Stimulated activated CD4-positive, alpha-beta T cell treated with anti-CD3 and anti-CD28 coated beads, Interleukin-15, amount 100 ng/mL, for 24 hours (primary cell): ENCODE results near the gene UTP14A.
"Not testable (repeated sequence)": the region's sequence is repeated elsewhere in the genome, so short reads cannot be mapped to it uniquely, and the experiment has no call there.

Experiments used
- DNase-seq: peaks from one replicate; pipeline ENCODE4 v3.0.0-alpha.2; 2020

Gene UTP14A, protein sequence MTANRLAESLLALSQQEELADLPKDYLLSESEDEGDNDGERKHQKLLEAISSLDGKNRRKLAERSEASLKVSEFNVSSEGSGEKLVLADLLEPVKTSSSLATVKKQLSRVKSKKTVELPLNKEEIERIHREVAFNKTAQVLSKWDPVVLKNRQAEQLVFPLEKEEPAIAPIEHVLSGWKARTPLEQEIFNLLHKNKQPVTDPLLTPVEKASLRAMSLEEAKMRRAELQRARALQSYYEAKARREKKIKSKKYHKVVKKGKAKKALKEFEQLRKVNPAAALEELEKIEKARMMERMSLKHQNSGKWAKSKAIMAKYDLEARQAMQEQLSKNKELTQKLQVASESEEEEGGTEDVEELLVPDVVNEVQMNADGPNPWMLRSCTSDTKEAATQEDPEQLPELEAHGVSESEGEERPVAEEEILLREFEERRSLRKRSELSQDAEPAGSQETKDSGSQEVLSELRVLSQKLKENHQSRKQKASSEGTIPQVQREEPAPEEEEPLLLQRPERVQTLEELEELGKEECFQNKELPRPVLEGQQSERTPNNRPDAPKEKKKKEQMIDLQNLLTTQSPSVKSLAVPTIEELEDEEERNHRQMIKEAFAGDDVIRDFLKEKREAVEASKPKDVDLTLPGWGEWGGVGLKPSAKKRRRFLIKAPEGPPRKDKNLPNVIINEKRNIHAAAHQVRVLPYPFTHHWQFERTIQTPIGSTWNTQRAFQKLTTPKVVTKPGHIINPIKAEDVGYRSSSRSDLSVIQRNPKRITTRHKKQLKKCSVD

DNA sequence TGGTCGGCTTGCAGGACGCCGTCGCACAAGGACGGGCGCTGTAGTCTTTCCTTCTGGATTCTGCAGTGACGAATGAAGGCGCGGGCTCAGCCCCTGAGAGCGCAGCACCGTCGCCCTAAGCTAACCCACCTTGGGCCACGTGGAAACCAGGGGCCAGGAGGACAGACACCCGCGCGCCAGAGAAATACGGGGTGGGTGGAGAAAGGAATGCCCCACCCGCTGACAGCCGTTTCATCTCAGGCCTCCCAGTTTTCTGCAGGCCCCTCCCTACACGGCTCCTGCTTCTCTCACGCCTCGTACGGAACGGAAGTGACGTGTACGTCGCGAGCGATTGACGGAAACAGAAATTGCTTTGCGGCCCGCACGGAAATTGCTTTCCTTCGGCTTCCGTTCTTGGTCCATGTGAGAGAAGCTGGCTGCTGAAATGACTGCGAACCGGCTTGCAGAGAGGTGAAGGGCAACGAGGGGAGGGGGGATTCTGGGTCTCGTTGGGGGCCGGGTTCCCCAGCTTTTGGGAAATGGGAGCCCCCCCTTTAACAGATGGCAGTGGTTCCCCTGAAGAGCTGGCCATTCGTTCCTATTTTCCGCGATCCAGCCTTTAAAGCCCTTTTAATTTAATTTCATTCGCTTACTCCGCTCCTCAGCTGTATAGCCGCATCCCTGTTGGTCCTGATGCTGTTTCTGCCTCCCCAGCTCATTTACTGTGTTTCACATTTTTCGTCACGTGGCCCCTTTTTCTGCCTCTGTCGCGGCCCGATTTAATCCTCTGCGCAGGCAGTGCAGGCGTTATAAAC is at the start of gene UTP14A:
TSS of gene UTP14A (plus strand) at position 378 of the 794 bp plus-strand sequence. CDS start at position 425, 47 bp downstream.
- peak; percentile 91 for DNase-seq

DNA sequence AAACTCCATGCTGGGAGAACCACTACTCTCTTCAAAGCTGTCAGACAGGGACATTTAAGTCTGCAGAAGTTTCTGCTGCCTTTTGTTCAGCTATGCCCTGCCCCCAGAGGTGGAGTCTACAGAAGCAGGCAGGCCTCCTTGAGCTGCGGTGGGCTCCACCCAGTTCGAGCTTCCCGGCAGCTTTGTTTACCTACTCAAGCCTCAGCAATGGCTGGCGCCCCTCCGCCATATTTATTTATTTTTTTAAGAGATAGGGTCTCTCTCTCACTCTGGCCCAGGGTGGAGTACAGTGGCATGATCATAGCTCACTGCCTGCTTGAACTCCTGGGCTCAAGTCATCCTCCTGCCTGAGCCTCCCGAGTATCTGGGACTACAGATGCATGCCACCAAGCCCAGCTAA is 46.8 kb upstream of the UTP14A start:
- not testable (repeated sequence) for DNase-seq

- DNase-seq, result not testable (repeated sequence)
Observed at GRCh38 chrX:129866321-129866720, 39.6 kb upstream of the UTP14A start.

DNA sequence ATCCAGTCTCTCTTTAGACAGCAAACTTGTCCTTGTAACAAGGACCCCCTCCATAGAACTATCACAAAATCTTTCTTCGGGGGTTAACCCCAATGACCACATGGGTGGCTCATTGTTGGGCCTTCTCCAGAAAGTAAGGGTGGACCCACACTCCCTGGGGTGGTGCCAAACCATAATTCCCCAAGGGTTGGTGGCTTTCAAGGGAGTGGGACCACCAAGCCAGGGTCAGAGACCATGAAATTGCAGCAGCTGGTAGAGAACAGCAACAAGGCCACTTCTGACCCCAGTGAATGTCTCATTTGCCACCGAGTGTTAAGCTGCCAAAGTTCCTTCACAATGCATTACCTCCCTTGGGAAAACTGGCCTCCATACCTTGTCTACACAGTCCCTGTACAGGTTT is 33.4 kb upstream of the UTP14A start:
- DNase-seq, result no peak

GRCh38 chrX:129875669-129876068 is 30.3 kb upstream of the UTP14A start:
- no peak for DNase-seq

DNA sequence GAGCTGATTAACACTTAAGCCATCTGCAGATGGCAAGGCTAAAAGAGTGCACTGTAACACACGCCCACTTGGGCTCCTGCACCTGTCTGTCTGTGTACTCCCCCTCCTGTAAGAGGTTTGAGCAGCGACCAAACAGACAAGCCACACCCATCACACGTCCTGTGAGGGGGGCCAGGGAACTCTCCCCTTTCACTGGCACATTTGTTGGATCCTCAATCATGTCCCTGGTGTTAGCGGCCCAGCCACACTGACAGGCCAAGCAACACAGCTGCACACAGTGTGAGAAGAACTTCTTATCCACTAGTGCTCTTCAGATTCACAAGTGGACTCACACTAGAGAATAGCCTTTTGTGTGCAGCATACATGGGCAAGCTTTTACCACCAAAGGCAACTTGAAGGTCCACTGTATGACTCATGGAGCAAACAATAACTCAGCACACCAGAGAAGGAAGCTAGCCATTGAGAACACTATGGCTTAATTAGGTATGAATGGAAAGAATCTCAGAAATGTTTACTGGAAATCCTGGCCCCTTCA is 29.1 kb upstream of the UTP14A start:
- DNase-seq, result no peak

DNA sequence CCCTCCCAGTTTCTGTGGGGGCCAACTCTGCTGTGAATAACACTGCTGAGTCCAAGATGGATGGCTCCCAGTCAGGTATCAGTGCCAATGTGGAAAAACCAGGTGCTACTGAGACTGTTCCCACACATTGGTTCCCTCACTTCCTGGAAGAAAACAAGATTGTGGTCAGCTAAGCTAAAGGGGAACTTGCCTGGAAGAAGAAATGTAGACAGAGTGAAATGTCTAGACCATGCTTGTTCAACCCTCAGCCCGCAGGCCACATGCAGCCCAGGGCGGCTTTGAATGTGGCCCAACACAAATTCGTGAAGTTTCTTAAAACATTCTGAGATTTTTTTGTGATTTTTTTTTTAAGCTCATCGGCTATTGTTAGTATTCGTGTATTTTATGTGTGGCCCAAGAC is 28.6 kb upstream of the UTP14A start:
- DNase-seq, result no peak

DNA sequence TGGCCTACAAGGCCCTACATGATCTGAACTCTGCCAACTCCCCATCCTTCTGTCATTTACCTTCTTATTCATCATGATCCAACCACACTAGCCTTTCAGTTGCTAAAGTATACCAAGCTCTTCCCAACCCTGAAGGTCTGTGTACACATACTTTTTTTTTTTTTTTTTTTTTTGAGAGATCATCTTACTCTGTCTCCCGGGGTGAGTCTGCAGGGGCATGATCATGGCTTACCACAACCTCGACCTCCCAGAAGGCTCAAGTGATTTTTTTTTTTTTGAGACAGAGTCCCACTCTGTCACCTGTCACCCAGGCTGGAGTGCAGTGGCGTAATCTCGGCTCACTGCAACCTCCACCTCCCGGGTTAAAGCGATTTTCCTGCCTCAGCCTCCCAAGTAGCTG is 5.9 kb upstream of the UTP14A start:
- DNase-seq, result no peak

GRCh38 chrX:129908636-129909035 is 2.7 kb downstream of the UTP14A start:
- DNase-seq, result no peak

DNA sequence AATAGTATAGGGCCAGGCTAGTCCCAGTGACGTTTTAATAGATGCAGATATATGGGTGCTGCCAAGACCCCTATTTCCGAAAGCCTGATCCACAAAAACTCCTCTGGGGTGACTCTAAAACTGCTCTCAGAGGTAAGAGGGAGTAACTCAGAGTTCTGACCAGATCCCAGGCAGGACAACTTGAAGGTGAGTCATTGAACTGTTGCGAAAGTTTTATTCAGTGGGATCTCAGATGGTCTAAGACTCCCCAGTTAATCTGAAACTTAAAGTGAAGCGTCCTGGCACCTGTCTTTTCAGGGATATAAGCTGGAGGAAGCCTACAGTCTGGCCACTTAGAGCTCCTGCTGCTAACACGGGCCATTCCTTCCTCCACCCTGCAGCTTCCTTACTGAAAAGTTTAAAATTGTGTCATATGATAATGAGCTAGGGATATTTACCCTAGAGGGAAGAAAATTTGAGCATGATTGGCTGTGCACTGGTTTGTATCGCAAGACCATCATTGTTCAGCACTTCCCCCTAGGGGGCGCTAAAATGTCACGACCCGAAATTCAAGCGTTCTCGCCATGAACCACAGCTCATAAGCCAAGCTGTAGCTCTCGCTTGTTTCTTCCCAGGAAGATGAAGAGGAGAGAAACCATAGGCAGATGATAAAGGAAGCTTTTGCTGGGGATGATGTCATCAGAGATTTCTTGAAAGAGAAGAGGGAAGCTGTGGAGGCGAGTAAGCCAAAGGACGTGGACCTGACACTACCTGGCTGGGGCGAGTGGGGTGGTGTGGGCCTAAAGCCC is 19.5 kb downstream of the UTP14A start:
- peak; percentile 70 for DNase-seq

- no peak for DNase-seq
Observed at GRCh38 chrX:129930941-129931410, 25.0 kb downstream of the UTP14A start.

GRCh38 chrX:129931411-129932015 is 25.5 kb downstream of the UTP14A start:
- DNase-seq, result peak; percentile 73

DNA sequence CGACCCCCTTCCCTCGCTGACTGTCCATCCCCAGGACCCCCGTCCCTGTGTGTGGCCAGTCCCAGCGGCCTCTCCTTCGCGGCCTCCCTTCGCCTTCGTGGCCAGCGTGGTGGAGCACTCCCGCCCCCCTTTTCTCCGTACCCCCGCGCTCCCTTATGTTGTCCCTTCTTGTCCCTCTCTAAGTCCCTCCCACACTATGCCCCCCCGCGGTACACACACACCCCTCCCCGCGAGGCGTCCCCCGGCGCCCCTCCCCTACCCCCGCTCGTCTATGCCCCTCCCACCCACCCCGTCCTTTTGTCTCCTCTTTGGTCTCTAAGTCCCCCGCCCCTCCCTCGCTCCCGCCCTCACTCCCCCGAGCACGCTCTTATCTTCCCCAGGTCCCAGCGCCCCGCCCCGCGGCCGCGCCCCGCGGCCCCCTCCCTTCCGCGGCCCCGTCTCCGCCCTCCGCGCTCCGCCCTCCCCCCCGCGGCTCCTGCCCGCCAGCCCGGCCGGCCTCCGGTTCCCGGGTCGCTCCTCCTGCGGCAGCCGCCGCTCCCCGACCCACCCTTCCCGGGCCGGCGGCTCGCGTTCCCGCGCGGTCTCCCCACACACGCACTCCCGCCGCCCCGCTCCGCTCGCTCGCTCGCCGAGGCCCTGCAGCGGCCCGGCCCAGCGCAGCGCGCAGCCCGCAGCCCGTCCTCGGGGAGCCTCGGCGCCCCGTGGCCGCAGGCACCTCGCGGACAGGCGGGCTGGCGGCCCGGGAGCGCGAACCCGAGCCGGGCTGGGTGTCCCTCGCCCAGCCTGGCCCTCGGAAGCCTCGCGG is 26.3 kb downstream of the UTP14A start:
- DNase-seq, result peak; percentile 83

DNA sequence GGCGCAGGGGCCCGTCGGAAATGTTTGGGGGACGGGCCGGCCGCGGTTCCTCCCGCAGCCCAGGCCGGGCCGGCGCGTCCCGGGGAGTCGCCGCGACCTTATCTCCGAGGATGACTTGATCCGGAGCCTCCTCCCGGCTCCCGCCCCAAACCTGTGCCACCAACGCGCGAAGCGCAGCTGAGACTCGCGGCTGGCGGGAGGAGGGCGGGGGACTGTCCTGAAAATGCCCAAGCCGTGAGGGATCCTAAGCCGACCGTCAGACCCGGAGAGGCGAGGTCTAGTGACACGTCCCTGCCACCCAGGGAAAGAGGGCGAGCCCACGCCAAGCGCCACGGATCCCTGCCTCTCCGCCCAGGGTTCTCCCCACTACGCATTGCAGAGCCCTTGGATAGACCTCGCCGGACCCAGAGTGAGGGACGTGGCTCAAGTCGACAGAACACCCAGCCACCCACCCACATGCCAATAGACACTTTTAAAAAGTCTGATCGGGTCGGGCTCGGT is 26.9 kb downstream of the UTP14A start:
- peak; percentile 17 for DNase-seq

GRCh38 chrX:129933700-129934099 is 27.7 kb downstream of the UTP14A start:
- DNase-seq, result no peak

DNA sequence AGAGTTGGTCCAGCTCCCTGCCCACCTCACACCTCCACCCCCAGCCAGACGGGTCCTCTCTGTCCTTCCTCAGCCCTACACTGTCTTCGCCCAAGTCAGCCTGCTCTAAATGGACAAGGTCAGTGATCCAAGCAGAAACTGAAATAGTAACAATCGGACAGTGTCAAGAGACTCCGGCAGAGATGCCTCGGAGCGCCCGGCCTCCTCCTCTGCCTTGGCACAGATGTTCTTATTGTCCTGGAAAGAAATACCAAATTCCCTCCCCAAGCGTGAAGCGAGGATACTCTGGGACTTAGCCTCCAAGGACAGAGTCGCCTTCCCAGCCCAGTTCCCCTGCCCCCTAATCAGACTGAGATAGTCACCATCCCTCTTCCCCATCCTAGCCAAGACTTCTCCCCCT is 28.5 kb downstream of the UTP14A start:
- DNase-seq, result no peak

DNA sequence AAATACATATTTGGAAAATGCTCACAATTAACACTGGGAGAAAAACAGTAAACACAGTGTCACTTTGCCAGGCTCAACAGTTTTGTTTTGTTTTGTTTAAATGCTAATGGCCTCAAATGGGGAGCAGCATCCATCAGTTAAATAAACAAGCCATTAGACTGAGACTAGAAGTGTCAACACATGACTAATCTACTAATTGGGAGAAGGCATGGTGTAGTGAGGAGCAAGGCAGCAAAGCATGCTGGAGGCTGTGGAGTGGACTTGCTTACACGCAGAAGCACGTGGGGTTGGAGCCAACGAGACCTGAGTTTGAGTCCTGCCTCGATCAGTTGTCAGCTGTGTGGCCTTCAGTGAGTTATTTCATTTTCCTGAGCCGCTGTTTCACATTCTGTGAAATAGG is 29.0 kb downstream of the UTP14A start:
- DNase-seq, result no peak

DNA sequence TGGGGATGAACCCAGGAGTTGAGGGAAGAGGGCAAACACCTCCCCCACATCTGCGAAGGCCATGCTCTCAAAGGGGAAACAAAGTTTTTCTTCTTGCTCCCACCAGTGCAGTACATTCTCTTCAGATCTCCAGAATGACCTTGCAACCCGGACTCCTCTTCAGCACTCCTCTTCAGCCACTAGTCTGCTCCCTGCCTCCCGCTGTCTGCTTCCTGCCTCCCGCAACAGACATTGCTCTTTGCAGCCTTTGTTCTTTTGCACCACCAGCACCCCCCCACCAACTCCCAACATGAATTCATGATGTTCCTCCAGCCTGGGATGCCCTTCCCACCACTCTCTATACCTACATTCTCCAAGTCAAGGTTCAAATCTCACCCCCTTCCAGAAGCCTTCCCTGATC is 32.1 kb downstream of the UTP14A start:
- no peak for DNase-seq

DNA sequence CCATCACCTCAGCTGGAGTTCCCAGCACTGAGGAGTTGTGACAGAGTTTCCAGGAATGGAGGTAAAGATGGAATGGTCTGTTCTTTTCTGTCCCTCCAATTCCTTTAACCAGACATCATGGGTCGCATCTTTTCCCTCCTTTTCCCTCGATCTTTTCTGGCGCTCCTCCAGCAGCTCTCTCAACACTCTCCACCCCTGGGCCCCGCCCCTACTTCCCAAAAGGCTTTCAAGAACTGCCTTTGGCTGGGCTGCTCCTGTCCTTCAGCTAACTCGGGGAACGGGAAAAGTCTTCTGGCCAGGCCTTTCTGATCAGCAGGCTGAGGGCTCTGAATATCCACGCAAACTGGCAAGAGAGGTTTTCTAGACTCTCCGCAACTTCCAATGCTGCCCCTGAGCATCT is 34.0 kb downstream of the UTP14A start:
- DNase-seq, result no peak

DNA sequence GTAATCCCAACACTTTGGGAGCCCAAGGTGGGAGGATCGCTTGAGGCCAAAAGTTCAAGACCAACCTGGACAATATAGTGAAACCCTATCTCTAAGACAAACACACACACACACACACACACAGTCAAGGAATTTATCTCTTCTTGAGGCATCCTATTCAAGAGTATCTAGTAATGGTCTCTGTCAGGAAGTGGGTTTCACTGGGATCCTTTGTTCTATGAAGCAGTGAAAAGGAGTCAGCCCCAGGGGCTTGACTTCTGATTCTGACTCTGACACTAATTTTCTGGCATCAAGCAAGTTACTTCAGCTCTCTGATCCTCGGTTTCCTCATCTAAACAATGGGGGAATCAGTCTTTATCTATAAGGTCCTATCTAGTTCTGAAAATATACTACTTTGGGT is 34.8 kb downstream of the UTP14A start:
- no peak for DNase-seq

DNA sequence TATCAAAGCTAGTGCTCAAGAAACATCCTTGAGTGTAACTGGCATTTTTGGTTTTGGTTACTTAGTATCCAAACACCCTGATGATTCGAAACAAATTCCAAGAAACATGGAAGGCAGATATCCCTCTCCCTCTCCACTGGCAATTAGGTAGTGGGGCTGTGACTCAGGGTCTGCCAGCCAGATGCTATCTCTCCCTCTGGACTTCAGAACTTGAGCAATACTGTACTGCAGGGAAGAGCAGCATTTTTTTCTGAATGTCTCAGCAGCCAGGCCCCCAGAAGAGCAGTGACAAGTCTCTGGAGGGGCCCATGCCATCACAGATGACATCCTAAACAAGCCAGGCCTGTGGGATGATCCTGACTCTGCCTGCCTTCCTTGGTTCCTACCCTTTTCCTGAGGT is 39.2 kb downstream of the UTP14A start:
- no peak for DNase-seq
